Activated CD8-positive, alpha-beta memory T cell treated with anti-CD3 and anti-CD28 coated beads, Interleukin-2, amount 50 U/mL, for 48 hours (primary cell): ENCODE measurements around the gene CLSTN1.

Experiments
- DNase-seq: peaks from one replicate; pipeline ENCODE4 v3.0.0-alpha.2; 2020

The CLSTN1 gene

DNA sequence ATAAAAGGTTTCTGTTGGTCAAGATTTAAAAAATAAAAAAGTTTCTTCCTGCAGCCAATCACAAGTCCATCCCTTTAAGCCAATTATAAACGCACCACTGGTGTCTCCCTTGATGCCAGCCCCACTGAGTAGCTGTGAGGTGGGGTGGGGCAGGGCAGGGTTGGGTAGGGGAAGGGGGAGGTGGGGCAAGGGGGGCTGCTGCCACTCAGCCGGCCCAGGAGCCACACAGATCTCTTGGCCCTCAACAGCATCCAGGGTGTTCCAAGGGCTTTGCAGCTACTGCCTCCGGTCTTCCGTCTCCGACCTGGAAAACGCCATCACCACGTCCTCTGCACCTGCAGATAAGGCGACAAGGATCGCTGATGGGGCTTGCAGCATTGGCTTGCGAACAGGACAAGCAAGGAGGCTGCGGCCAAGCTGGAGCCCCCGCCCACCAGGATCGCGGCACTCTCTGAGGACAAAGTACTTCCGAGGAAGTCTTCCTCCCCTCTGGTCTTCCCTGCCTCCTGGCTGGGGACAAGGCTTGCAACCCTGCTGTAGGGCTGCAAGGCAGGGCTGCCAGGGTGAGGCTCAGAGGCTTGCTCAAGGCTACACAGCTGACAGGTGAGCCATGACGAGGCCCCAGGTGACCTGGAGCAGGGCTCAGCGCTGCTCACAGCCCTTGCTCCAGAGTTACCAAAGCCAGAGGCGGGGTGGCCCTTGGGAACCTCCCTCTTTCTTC lies 26.8 kb upstream of the CLSTN1 start:
- DNase-seq: no peak

DNA sequence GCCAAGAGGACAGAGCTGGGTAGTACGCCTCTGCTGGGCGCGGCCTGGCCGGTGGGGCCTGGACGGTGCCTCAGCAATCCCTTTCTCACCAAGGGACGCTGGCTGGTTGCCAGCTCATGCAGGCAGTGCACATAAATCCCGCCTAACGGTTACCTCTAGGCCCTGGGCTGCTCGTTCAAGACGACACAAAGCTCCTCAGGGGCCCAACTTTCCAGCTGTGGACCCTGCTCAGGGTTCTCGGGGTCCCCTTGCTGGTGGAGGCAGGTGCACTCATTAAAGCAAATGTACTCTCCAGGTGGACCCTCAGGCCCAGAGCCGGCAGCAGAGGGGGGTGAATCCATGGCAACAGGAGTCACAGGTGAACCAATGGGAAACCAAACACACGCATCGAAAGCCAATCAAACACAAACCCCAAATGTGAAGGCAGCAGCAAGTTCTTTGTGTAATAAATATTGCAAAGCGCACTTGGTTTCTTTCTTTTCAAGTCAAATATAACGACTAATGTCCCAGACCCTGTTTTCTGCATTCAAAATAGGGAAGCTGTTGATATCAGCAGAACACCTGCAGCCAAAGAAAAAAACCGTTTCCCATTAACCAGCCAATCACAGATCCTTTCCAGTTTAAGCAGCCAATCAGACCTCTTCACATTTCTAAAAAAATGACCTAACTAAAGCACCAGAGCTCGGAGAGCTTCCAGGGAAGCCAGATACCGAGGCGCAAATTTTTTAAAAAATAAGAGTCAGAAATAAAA lies 26.1 kb upstream of the CLSTN1 start:
- DNase-seq: no peak

DNA sequence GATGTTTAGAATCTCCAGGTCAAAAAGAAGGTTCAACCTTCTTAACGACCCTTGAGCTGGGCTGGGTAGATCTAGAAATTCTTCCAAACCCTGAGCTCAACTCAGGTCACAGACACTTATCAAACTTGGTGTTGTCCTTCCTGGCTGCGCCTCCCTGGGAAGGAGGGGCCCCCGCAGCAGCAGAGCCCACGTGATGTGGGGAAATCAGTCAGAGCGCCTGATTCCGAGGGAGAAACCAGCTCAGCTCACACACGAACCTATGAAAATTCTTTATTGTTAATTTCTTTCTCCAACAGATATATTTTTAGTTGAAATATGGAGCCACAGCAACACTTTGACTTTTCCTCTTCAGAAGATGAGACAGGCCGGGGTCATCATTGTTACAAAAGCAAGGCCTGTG lies 24.3 kb upstream of the CLSTN1 start:
- no peak for DNase-seq

DNA sequence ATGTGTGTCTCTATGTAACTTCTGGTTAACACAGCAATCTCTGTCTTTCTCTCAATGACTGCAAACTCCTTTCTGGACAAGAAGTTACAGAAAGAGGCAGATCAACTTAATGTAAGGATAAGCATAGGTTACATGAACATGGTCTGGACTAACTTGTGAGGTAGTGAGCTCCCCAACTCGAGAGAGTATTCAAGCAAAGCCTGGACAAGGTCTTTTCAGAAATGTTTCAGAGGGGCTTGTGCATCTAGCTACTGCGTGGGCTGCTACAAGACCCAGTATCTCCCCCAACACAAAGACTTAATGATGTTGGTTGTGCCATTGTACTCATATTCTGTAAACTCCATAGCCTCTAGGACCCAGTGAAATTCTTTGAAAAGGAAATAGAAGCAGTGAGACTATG lies 23.5 kb upstream of the CLSTN1 start:
- DNase-seq: no peak

DNA sequence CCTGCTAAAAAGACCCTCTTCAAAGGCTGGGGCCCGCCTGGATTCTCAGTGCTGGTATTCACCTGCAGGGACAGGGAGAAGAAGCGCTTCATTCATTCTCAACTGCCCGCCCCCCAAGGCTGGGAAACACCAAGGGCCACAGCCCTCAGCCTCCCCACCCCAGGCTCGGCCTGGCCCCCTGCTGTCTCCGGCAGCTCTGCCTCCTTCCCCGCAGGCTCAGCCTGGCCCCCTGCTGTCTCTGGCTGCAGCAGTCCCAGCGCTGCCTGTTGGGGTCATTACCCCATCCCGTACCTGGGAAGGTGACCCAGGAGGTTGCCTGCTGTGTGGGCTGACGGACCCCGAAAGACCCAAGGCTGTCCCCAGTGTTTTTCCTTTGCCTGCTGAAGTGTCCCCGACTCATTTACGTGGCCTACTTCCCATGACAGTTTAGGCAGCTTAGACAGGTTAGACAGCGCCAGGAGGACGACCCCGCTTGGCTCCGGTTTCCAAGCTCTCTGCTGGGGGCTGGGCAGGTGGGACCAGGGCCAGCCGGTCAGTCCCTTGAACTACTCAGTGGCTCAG lies 22.9 kb upstream of the CLSTN1 start:
- DNase-seq: no peak

DNA sequence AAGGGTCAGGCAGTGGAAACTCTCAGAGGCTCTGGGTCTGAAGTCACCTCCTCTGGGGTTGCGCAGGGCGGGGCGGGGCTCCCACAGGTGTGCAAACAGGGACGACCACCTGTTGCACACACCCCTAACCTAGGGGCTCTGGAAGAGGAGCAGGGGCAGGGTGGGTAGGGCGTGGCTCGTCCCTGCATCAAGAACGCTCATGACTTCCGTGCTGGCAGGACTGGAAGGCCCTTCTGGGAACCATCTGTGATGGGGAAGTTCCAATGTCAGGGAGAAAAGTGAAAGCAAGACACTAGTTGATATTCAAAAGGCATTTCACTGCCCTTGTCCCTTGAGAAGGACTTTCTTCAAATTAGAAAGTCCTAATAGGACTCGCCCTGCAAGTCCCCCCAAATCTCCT lies 22.1 kb upstream of the CLSTN1 start:
- no peak for DNase-seq

DNA sequence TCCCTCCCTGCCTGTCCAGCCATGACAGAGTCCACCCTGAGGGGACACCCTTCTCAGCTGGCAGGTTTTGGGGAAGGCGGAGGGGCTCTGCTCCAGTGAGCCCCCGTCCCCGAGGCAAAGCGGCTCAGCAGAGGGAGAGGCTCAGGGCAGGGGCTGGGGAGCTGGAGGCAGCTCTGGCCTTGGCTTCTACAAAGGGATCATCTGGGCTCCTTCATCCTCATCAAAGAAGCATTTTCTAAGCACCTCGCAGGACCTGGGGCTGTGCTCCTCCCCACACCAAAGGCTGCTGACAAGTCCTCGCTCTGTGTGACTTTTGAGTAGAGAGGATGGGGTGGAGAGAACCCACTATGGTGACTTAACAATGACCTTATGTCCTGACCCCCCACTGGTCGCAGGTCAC lies 21.0 kb upstream of the CLSTN1 start:
- no peak for DNase-seq

DNA sequence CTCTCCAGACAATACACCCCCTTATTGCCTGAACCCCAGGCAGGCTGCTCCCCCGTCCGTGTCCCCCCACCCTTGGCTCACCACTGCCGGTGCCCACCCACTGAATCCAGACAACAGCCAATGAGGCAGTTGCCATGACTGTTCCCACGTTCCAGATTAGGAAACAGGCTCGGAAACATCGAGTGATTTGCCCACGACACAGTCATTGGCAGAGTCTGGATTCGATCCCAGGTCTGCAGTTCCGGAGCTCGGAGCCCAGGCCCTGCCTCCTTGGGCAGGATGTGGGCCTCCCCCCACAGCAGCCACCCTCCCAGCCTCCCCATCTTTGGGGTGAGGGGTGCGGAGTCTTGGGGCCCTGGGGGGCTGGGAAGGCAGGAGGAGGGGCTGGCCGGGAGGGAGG lies 20.3 kb upstream of the CLSTN1 start:
- DNase-seq: no peak

DNA sequence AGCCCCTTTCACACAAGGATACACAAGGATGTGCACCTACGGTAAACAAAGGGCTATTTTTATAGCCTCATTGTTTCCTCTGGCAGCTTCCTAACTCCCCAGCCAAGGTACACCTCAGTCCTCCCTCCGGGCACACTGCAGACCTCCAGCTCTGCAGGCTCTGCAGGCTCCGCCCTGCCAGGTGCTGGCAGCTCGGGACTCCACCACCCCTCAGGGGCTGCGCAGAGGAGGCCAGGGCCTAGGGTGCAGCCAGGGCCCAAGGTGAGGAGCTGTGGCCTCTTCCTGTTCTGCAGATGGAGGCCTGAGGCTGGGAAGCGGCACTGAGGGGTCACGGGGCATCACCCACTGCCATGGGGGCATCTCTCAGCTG lies 19.8 kb upstream of the CLSTN1 start:
- DNase-seq: no peak

DNA sequence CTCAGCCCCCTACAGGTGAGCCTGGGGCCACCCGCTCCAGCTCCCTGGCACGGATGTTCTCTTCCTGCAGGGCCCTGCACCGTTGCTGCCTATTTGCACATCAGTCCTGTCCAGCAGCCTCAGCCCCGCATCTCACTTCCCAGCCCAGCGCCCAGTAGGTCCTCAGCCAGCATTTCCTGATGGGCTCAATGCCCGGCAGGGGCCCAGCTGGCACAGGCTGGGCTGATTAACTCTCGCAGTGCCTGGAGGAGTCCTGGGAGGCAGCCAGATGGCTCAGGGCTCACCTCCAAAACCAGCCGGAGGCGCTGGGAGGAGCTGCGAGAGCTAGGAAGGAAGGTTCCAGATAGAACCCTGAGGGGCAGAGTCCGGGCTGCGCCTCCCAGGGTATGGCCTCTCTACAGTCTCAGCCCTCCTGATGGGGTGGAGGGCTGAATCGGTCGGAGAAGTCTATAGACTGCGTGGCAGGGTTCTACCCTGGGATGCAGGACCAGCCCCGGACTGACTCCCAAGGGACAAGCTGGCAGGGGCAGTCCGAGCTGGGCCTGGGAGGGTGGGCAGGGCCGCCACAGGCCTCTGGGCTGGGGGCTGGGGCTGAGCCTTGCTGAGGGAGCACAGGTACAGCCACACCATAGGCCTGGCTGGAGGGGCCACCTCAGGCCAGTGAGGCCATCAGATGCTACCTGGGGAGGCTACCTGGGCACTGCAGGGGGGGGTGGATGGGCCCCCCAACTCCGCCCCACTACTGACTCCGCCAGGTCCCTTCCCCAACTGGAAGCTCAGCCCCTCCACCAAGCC lies 19.2 kb upstream of the CLSTN1 start:
- no peak for DNase-seq

DNA sequence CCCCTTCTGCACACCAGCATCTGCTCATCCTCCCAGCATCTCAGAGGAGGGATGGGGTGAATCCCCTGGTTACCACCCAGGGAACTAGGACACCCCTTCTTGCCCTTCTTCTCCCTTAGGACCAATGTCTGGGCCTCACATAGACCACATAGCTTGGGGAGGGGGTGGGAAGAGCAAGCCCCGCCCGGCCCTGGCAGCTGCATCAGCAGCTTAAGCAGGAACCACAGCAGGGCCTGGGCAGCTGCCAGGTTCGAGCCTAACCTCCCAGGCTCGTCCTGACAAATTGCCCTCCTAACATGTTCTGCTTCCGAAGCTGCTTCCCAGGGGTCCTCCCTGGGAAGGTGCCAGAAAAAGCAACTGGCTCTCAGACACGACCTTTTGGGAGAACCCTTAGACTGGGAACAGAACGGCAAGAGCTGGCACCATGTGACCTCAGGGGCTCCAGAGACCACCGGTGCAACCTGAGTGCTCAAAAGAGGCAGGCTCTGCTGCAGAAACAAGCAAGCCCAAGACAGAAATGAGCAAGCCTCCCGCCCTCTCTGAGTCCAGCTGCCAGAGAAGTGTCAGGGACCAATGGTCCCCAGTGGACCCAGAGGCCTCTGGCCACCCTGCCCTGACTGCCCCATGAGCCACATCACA lies 18.4 kb upstream of the CLSTN1 start:
- DNase-seq: no peak

DNA sequence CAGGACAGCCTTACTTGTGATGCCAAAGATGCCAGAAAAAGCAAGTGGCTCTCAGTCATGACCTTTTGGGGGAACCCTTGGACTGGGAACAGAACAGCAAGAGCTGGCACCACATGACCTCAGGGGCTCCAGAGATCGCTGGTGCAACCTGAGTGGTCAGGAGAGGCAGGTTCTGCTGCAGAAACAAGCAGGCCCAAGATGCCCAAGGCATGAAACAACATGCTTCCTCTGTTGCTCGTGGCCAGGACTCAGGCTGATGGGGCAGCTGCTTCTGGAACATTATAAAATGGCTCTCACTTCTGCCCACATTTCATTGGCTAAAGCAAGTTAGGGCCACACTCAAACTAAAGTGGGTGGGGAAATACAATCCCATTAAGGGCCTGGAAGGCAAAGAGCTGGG lies 17.7 kb upstream of the CLSTN1 start:
- no peak for DNase-seq

DNA sequence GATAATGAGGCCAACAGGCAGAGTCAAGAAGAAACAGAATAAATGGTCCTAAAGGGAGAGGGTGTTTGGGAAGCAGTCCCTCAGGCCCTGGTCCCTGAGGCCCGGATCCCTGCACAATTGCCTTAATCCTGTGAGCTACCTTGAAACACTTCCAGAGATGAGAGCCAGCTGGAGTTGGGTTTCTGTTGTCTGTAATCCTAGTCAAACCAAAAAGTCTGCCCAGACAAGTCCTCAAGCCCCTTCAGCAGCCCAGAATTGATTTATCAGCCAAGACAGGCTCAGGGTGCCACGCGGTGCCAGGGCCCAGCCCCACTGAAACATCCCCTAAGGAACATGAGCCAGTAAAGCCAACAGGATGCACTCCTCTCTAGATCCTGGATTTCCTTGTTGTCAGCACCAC lies 16.4 kb upstream of the CLSTN1 start:
- no peak for DNase-seq

DNA sequence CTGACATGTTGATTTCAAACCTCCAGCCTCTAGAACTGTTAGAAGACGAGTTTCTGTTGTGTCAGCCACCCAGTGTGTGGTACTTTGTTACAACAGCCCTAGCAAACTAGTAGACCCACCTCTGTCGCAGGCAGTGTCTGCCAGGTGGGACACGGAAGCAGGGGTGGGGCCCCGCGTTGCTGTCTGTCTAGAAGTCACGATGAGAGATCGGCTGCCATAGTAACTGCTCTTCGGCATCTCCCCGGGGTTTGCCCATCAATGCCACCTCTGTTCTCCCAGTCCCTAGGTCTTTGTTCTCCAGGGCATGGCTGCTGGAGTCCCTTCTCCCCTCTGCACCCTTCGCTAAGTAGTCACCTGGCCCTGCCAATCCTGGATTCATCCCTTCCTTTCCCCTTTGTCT lies 15.2 kb upstream of the CLSTN1 start:
- DNase-seq: no peak

DNA sequence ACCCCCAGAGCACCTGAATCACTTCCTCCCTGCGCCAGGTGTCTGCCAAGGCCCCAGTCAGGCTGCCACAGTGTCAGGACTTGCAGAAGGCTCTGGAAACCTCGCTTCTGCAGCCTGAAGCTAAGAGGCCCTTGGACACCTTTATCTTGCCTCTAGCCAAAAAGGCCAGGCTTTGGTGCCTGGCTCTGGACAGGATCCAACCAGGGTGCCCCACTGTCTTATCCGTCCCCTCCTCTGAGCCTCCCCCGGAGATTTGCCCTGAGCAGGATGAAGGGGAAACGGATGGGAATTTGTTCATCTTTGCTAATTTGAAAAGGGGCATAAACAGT lies 12.8 kb upstream of the CLSTN1 start:
- no peak for DNase-seq

DNA sequence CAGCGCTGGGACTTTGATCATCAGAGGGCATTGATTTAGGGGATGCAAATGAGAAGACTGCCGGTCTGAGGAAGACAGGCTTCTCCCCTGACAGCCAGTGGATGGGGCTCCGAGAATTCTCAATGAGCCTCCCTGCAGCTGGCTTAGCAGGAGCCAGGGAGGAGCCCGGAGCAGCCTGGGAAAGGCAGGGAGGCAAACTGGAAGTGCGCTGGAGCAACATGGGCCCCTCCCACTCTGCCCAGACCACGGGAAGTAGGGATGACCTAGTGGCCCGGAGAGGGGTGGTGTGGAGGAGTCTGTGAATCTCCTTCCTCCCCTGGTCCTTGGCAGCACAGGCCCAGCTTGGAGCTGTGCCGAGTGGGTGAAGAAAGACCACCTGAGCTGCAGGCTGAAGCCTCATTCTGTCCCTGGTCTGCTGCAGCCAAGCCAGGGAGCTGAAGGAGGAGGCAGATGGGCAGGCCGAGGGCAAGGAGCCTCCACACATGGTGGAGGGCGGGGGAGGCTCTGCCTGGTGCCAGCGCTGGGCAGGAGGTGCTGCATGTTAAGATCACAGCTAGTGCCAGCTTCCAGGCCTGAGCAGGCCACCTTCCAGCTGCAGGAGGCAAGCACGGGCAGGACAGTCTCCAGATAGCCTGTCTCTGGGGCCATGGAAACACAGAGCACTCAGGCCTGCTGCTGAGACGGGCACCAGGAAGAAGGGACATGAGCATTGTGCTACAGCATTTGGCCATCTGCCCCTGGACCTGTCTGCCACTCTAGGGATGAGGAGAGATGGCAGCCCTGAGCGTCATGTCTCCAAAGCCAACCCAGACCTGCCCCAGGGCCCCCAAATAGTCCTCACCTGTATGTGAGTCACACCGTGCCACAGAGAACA lies 12.2 kb upstream of the CLSTN1 start:
- DNase-seq: no peak

DNA sequence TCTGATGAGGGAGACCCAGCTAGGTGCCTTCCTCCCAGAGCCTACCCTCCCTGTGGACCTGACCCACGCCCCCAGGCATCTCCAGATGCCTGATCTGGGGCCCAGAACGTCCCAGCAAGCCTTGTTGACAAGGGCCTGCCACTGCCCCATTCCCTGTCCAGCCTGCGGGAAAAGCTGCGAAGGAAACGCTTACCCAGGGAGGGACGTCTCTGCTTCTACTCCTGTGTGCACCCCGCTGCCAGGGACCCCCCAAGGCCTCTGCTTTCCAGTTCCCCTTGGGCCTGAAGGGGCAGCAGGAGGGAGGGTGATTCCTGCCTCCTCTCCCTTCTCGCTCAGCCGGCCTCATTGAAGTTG lies 11.6 kb upstream of the CLSTN1 start:
- no peak for DNase-seq

DNA sequence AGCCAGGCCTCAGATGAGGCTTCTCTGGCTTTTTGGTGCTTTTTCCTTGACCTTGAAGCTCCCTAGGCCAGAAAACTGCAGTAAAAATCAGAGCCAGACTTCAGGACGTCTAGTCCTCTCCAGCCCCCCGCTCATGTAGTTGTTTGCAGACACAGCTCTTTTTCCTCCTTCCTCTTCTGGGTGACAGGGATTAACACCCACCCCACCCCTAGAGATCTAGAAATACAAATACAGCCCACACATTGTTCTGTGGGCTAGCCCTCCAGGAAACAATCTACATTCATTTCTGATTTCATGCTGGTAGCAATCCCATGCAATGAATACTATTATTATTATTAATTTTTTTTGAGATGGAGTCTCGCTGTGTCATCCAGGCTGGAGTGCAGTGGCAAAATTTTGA lies 9.9 kb upstream of the CLSTN1 start:
- no peak for DNase-seq

DNA sequence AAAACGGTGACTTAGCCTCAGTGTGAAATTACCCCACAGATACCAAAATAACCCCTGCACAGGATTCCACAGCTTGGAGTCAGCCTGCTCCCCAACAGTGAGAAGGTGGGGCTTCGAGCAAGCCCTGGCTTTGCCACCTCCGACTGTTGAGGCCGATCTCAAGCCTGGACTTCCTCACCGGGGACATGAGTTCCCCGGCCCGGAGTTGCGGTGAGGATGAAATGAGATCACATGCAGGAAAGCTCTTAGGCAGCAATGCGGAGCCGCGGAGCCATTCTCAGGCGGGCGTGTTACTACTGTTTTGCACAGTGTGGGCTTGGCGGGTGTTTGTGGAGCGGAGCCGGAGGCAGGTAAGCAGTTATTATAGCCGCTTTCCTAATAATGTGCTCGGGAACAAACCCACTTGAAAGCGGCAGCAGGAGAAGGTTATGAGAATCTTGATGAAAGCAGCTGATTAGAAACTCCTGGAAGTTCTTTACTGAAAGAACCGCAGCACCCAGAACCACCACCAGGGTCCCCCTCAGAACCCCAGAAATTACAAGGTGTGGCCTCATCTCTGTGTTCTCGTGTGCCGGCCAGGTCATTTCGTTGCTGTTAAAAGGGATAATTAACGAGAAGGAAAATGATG lies 3.9 kb upstream of the CLSTN1 start:
- DNase-seq: no peak

DNA sequence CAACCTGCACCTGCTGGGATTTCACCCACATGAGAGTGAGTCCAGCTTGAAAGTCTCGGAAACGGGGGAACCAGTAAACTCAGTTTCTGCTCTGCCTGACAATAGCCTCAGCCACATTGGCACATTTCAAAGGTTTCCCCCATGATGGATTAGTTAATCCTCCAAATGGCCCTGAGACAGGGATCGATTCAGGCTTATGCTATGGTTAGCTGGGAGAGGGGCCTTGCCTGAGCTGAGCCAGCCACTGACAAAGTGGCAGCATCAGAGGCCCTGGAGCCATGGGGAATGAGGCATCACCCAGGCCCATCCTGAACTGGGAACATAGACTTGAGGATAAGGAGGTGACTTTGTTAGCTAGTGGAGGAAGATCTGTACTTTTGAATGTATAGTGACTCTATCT lies 2.9 kb upstream of the CLSTN1 start:
- no peak for DNase-seq

DNA sequence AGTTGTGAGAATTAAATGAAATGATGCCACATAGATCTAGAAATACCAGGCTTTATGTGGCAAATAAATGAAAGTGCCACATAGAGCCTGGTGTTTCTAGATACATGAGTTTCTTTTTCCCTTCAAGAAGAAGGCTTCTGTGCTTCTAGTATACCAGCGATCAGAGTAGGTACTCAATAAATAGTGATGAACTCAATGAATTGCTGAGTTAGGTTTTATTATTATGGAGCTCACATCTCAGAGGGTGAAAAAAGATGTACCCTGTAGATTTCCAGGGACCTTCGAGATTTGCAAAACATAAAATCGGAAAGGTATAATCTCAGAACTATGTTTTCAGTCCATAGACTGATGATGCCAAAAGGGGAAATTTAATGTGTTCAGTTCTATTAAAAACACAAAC lies 2.3 kb upstream of the CLSTN1 start:
- no peak for DNase-seq
